ENCODE results near the gene STH. TPM values are rescaled to one million over a fixed set of nuclear protein-coding genes. Genes with fewer than 3 reads are reported as not detected.

Gene STH
- total RNA-seq, 3 donors from 2014 or later: not detected

- Histone ChIP-seq H3K4me3 (no peak overlapping the region), H3K9me3 (no peaks in the 10 kb centered on the region), H3K36me3 (no peaks in the 10 kb centered on the region), H3K27ac (no peak overlapping the region), H3K27me3 (no peaks in the 10 kb centered on the region), H3K4me1 (no peaks in the 10 kb centered on the region)
- intact Hi-C loops (cut with DNase I; ENCODE audit: low total_unique reads): no loop called here
- TF ChIP-seq CTCF (IDR thresholded peaks at IDR 0.05) (no peak), POLR2AphosphoS5 (IDR thresholded peaks at IDR 0.05) (no peak), POLR2A (IDR thresholded peaks at IDR 0.05) (no peak)
- DNase-seq (ENCODE audit: low spot score in 2 of 2): no peak
These were observed 32.3 kb upstream of the STH start for GRCh38 chr17:45966606-45967280.

- Histone ChIP-seq H3K27me3 (no peaks in the 10 kb centered on the region), H3K9me3 (no peaks in the 10 kb centered on the region), H3K27ac (no peak overlapping the region), H3K4me3 (no peak overlapping the region), H3K4me1 (no peaks in the 10 kb centered on the region), H3K36me3 (no peaks in the 10 kb centered on the region)
- DNase-seq (ENCODE audit: low spot score in 2 of 2): no peak
- TF ChIP-seq CTCF (IDR thresholded peaks at IDR 0.05): no peak
- no peak for TF ChIP-seq POLR2AphosphoS5 (IDR thresholded peaks at IDR 0.05)
- intact Hi-C loops (cut with DNase I; ENCODE audit: low total_unique reads): no loop called here
These were observed 31.7 kb upstream of the STH start for GRCh38 chr17:45967378-45967777.

- TF ChIP-seq POLR2A (IDR thresholded peaks at IDR 0.05) (no peak), CTCF (IDR thresholded peaks at IDR 0.05) (no peak), POLR2AphosphoS5 (IDR thresholded peaks at IDR 0.05) (no peak)
- intact Hi-C loops (cut with DNase I; ENCODE audit: low total_unique reads): no loop called here
- no peaks in the 10 kb centered on the region for H3K9me3 ChIP-seq
These were observed 30.3 kb upstream of the STH start for GRCh38 chr17:45968732-45969131.

GRCh38 chr17:45969726-45970125 lies 29.3 kb upstream of the STH start:
- Histone ChIP-seq H3K4me1 (no peaks in the 10 kb centered on the region), H3K27me3 (no peaks in the 10 kb centered on the region), H3K9me3 (no peaks in the 10 kb centered on the region), H3K4me3 (no peak overlapping the region), H3K36me3 (no peaks in the 10 kb centered on the region), H3K27ac (no peak overlapping the region)
- TF ChIP-seq POLR2A (IDR thresholded peaks at IDR 0.05) (no peak), CTCF (IDR thresholded peaks at IDR 0.05) (no peak), POLR2AphosphoS5 (IDR thresholded peaks at IDR 0.05) (no peak)
- intact Hi-C loops (cut with DNase I; ENCODE audit: low total_unique reads): no loop called here
- DNase-seq (ENCODE audit: low spot score in 2 of 2): no peak

More at GRCh38 chr17:45968732-45969131, 30.3 kb upstream of the STH start:
- H3K4me3 ChIP-seq: no peak overlapping the region
- no peaks in the 10 kb centered on the region for H3K27me3 ChIP-seq
- no peak overlapping the region for H3K27ac ChIP-seq
- no peaks in the 10 kb centered on the region for H3K36me3 ChIP-seq
- no peak for DNase-seq (ENCODE audit: low spot score in 2 of 2)
- H3K4me1 ChIP-seq: no peaks in the 10 kb centered on the region

GRCh38 chr17:45970659-45971058 lies 28.4 kb upstream of the STH start:
- H3K4me3 ChIP-seq: no peak overlapping the region
- no peaks in the 10 kb centered on the region for H3K4me1 ChIP-seq
- no peak for TF ChIP-seq POLR2AphosphoS5 (IDR thresholded peaks at IDR 0.05)
- no peak for TF ChIP-seq POLR2A (IDR thresholded peaks at IDR 0.05)
- no peak for TF ChIP-seq CTCF (IDR thresholded peaks at IDR 0.05)
- no peak overlapping the region for H3K27ac ChIP-seq
- no peak for DNase-seq (ENCODE audit: low spot score in 2 of 2)
- H3K36me3 ChIP-seq: no peaks in the 10 kb centered on the region
- no peaks in the 10 kb centered on the region for H3K9me3 ChIP-seq
- intact Hi-C loops (cut with DNase I; ENCODE audit: low total_unique reads): no loop called here
- no peaks in the 10 kb centered on the region for H3K27me3 ChIP-seq

All from breast epithelium (tissue), 4 donors.